Activated naive CD4-positive, alpha-beta T cell treated with anti-CD3 and anti-CD28 coated beads, Interleukin-2, amount 50 U/mL, for 16 hours (primary cell): ENCODE data around the gene EXOC2.

Experiments
- DNase-seq: peaks from one replicate; pipeline ENCODE4 v3.0.0-alpha.2; 2020

Gene EXOC2

DNA sequence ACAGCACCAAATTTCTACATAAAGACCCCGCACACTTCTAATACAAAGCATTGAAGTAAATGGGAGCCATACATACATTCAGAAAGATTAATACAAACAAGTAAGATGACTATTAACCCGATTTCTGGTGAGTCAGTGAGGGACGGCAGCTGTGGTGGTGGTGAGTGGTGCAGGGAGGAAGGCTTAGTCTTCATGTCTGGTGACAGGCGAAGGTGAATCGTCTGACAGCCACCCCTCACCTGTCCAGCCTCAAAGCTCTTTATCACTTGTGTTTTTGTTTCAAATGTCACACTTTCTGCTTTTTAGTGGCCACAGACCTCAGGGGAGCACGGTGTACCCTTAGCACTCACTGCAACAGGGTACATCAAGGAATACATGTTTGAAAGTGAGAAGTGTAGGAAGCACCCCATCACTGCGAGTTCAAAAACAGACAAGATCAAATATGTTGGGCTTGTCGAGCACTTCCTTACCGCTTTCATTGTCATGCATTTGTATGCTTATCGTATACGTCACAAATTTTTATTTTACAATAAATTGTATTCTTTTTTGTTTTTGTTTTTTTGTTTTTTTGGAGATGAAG is 237.8 kb downstream of the EXOC2 start:
- DNase-seq: peak; percentile 70

- DNase-seq: no peak
Measured at GRCh38 chr6:454148-454991, 238.6 kb downstream of the EXOC2 start.

DNA sequence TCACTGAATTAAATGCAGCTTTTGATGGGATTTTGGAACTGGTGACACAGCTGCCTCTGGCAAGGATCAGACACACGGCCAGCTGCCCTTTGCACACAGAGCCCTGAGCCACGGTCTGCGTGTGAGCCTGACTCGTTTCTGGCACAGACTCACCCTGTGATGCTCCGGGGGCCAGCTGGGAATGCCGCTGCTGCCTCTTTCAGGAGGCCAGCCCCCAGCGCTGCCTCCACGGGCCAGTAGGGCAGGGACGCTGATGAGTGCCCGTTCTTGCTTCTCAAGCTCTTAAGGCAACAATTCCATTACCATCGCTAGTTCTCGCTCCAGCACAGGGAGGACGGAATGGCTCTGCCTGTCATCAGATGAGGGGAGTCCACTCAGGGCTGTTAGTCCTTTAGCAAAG is 239.8 kb downstream of the EXOC2 start:
- DNase-seq: no peak

DNA sequence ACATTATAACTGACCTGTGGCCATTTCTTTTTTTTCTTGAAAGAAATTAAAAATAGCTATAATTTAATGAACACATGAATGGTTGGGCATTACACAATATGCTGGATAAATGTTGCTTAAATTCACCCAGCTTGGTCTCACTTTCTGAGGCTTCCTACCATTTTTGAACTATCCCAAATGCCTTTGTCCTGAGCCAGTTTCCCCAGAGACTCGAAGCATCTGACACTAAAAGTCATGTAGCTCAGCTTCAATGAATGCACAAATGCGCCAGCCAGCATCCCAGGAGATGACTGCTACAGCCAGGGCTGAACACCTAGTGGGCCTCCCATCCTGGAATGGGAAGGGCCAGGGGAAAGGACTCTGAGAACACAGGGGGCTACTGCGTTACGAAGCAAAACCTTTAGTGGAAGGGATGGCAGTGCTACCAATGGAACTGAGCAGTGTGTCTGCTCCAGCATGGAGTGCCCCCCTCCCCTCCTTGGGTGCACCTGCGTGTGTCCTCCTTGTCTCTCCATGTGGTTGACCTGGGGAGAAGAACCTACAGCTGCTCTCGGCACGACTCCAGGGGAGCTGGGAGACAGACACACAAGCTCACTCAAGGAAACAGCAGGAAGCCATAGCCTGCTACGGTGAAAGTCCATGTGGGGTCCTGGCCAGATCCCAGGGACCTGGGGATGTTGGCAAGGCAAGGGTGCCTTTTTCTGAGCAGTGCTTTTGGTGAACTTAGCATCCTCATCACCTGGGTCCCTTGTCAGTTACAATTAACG is 240.5 kb downstream of the EXOC2 start:
- no peak for DNase-seq

GRCh38 chr6:451847-452246 is 241.1 kb downstream of the EXOC2 start:
- DNase-seq: no peak

GRCh38 chr6:451336-451735 is 241.6 kb downstream of the EXOC2 start:
- DNase-seq: no peak

DNA sequence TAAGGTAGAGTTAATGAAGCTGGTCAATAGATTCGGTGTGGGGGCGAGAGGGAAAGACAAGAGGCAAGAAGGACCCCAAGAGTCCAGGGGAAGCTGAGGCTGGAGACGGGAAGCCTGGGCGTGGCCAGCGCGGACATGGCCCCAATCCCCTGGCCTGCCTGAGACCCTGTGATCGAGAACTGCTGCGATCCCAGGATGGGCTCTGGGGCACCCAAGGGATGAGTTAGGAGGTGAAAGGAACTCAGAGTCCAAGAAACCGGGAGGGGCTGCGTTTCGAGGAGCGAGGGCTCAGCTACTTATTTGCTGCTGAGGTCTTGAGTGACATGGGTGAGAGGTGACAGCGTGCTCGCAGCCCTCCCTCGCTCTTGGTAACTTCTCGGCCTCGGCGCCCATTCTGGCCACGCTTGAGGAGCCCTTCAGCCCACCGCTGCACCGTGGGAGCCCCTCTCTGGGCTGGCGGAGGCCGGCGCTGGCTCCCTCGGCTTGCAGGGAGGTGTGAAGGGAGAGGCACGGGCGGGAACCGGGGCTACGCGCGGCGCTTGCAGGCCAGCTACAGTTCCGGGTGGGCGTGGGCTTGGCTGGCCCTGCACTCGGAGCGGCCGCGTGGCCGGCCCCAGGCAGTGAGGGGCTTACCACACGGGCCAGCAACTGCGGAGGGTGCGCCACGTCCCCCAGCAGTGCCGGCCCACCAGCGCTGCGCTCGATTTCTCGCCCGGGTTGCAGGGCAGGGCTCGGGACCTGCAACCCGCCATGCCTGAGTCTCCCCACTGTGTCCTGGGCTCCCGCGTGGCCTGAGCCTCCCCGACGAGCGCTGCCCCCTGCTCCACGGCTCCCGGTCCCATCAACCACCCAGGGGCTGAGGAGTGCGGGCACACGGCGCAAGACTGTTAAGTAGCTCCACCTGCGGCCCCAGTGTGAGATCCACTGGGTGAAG is 243.2 kb downstream of the EXOC2 start:
- DNase-seq: no peak

DNA sequence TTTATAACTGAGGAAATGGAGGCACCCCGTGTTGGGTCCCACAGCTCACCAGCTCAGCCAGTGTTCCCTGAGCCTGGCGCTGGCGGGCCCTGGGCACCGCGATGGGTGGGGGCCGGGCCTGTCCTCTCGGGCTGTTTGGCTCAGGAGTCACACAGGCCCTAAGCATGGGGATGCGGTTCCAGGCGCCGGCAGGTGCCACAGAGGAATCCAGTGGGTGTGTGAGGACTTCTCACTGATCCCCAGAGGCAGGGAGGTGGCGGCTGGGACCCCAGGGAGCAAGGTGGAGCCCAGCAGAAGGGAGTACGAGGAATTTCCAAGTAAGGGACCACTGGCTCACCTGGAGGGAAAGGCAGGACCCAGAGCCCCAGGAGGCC is 243.9 kb downstream of the EXOC2 start:
- DNase-seq: no peak

GRCh38 chr6:448296-449056 is 244.5 kb downstream of the EXOC2 start:
- no peak for DNase-seq

- DNase-seq: no peak
Measured at GRCh38 chr6:447381-448165, 245.4 kb downstream of the EXOC2 start.

- DNase-seq: peak; percentile 96
Measured at GRCh38 chr6:446418-447366, 246.2 kb downstream of the EXOC2 start.

GRCh38 chr6:445571-446417 is 247.1 kb downstream of the EXOC2 start:
- DNase-seq: peak; percentile 25

- DNase-seq: peak; percentile 62
Measured at GRCh38 chr6:444653-445275, 248.2 kb downstream of the EXOC2 start.

DNA sequence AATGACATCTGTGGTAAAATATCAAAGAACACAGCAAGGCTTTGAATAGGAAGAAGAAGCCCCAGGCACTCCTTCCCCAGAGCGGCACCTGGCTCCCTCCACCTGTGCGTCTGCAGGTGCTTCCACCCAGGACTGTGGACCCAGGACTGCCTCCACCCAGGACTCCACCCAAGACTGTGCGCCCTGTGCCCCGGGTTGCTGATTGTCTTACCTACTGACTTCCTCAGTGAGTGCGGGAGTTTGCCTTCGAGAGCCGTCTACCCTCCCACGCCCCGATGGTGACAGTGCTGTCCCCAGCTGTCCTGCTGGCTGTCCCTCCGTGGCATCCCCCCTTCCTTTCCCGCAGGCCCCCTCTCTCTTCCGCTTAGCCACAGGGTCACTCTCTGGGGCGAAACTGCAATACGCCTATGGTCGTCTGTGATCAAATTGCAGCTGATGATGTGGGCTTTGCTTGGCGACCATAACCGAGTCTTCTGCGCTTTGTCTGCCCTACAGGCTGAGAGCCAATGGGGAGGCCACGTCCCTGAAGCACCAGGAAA is 249.2 kb downstream of the EXOC2 start:
- no peak for DNase-seq

GRCh38 chr6:441126-441920 is 251.6 kb downstream of the EXOC2 start:
- DNase-seq: no peak

DNA sequence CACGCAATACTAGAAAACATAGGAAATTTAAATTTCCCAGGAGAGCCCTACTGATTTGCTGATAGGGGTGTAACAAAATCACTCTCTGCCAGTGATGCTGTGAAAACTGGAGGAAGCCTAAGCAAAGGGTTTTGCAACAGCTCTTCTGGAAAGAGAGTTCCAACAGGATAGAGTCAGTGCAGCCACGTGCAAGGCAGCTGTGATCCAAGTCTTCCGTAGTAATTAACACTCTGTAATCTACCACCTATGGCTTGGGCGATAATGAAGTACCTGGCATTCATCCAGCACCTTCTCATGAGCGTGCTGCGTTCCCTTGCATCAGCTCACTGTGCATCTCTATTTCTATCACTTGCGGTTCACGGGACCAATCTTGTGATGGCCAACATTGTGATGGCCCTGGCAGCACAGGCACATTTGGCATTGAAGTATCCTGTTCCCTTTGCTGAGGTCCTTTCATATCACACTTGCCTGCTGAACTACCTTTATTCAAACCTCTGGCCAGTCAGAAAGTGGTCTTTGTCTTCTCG is 253.2 kb downstream of the EXOC2 start:
- DNase-seq: no peak

GRCh38 chr6:438634-439170 is 254.2 kb downstream of the EXOC2 start:
- DNase-seq: no peak
